Mammary epithelial cell (primary cell): ENCODE data around the gene FAM50A.

Experiments used
- CTCF ChIP-seq, 2 donors: IDR thresholded peaks in 1 of 2; conservative IDR thresholded peaks in 1 of 2; 2 replicates each; pipeline ENCODE4 v1.5.1; 2011 to 2012; ENCODE audit warnings: inconsistent platforms in 2 of 2, low read length in 2 of 2, mild to moderate bottlenecking in 2 of 2, control low read depth in 1 of 2, low read depth in 1 of 2; ENCODE audit not compliant: insufficient read depth in 1 of 2; ENCODE audit errors: extremely low read depth in 1 of 2
- EZH2 ChIP-seq: IDR thresholded peaks from 2 replicates; pipeline ENCODE4 v1.6.1; 2012; ENCODE audit warnings: low read length, inconsistent platforms, borderline replicate concordance

DNA sequence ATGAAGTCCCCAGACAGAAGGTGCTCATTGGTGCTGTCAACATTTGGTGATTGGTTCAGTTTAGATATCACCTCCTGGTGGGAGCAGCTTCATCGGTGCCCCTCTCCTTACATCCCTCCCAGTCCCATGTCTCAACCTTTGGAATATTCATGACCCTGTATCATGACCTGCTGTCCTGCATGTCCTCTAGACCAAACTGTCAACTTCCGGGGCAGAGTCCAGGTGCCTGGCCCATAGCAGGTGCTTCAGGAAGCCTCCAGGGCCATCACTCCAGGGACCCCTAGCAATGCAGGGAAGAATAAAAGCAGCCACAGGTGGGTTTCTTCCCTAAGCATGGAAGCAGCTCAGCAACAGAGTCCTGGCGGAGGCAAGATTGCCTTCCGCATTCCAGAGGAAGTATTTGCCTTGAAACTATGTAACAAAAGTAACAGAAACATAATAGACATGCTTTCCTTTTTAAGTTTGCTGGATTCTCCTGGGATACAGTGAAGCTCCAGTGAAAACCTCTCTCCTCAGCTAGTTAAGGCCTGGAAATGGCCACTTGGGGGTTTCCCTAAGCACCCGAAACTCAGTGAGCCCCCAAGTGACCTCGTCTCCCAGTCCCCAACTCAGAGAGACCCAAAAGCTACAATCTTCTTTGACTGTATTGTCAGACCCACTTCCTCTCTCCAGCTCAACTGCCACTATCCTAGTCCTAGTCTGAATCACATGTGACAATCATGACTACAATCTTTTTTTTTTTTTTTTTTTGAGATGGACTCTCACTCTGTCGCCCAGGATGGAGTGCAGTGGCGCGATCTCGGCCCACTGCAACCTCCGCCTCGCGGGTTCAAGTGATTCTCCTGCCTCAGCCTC, 16.8 kb upstream of the FAM50A start:
- no peak for TF ChIP-seq CTCF (conservative IDR thresholded peaks at IDR 0.05 in 1 of 2, IDR thresholded peaks at IDR 0.05 in 1 of 2; ENCODE audit: extremely low read depth in 1 of 2, insufficient read depth in 1 of 2, low read depth in 1 of 2, low read length in 2 of 2)
- TF ChIP-seq EZH2, result no peak
